Natural killer cell (primary cell): Measurements from ENCODE around the gene DGUOK. TPM values are rescaled to one million over a fixed set of nuclear protein-coding genes. Genes with fewer than 3 reads are reported as not detected.

Experiments used
- ATAC-seq, 3 donors: fragments of 150-1000 bp in 2 of 3; fragments of 200-7000 bp in 1 of 3; cut with Tn5 transposase; 1 replicate in 1 of 3; 2 replicates in 2 of 3; pipeline ENCODE4 v1.10.0; 2021; ENCODE audit warnings: mild to moderate bottlenecking in 2 of 3, moderate library complexity in 2 of 3
- DNase-seq, 2 donors: peaks; one replicate each; pipeline versions ENCODE4 v3.0.0 to v3.0.0-alpha.2; 2013 to 2021; ENCODE audit warnings: mixed read lengths in 1 of 2
- H3K27ac ChIP-seq: one replicate; pipeline ENCODE4 v1.5.1; 2013; ENCODE audit warnings: mild to moderate bottlenecking, low read length
- H3K27me3 ChIP-seq: one replicate; pipeline ENCODE4 v1.6.1; 2013; ENCODE audit warnings: low read length; ENCODE audit not compliant: control insufficient read depth, insufficient read depth
- H3K36me3 ChIP-seq: one replicate; pipeline ENCODE4 v1.6.1; 2013; ENCODE audit warnings: low read length; ENCODE audit not compliant: control insufficient read depth, insufficient read depth
- H3K4me1 ChIP-seq: one replicate; pipeline ENCODE4 v1.6.1; 2013; ENCODE audit warnings: low read length; ENCODE audit not compliant: control insufficient read depth, insufficient read depth
- H3K4me3 ChIP-seq: one replicate; pipeline ENCODE4 v1.5.1; 2013; ENCODE audit warnings: low read length
- H3K9me3 ChIP-seq: one replicate; pipeline ENCODE4 v1.6.1; 2013; ENCODE audit warnings: low read length; ENCODE audit not compliant: control insufficient read depth, insufficient read depth
- H3K27ac Mint-ChIP-seq, 2 donors: one replicate each; pipeline ENCODE4 v1.8.0; 2022; ENCODE audit warnings: mild to moderate bottlenecking in 2 of 2, mixed read lengths in 2 of 2, moderate library complexity in 1 of 2
- H3K27me3 Mint-ChIP-seq, 2 donors: one replicate each; pipeline ENCODE4 v1.8.0; 2022; ENCODE audit warnings: low read depth in 2 of 2, mixed read lengths in 2 of 2
- H3K36me3 Mint-ChIP-seq: one replicate; pipeline ENCODE4 v1.8.0; 2022; ENCODE audit warnings: mixed read lengths
- H3K4me1 Mint-ChIP-seq, 2 donors: one replicate each; pipeline ENCODE4 v1.8.0; 2022; ENCODE audit warnings: mixed read lengths in 2 of 2
- H3K4me3 Mint-ChIP-seq: one replicate; pipeline ENCODE4 v1.8.0; 2022; ENCODE audit warnings: mild to moderate bottlenecking, moderate library complexity, mixed read lengths
- H3K9me3 Mint-ChIP-seq, 2 donors: one replicate each; pipeline ENCODE4 v1.8.0; 2022; ENCODE audit warnings: mixed read lengths in 2 of 2
- CTCF ChIP-seq: fragments of 200-600 bp; IDR thresholded peaks from one replicate; pipeline ENCODE4 v1.8.0; 2022; ENCODE audit warnings: antibody characterized with exemption
- WGBS: methylation state at CpG from one replicate; pipeline ENCODE4 v1.1.7; 2013; ENCODE audit warnings: missing lambda C conversion rate; ENCODE audit not compliant: insufficient coverage; 5-methylcytosine and 5-hydroxymethylcytosine counted together
- intact Hi-C: fragments of 100-400 bp; cut with micrococcal nuclease; formaldehyde crosslinking; loops from one replicate; pipeline ENCODE4 v1.14.2; 2022
- total RNA-seq, 4 donors: library from RNA; stranded (reverse); fragments of 120-200 nt in 1 of 4; gene quantifications; one replicate each; pipeline versions ENCODE4 v1.2.3 to v1.2.4, GENCODE V29; 2013 to 2022

DGUOK gene
- total RNA-seq, 3 donors from 2014 or later (not counting 1 experiment from before 2014, with no cell fraction given), result 47.6 to 56.8 (median 54.8) TPM

GRCh38 chr2:73904952-73905351 lies 21.7 kb upstream of the DGUOK start:
- ATAC-seq, result no peak

GRCh38 chr2:73906847-73907505 lies 19.7 kb upstream of the DGUOK start:
- H3K4me3 ChIP-seq, result no peak overlapping the region
- no peak for TF ChIP-seq CTCF
- ATAC-seq (no peak), DNase-seq (no peak)
- Mint-ChIP-seq H3K4me1 (no peaks in the 10 kb centered on the region), H3K4me3 (no peak overlapping the region), H3K27me3 (peaks cover 0 to 5% of the 10 kb centered on the region in 2 donors), H3K27ac (no peak overlapping the region), H3K9me3 (no peaks in the 10 kb centered on the region), H3K36me3 (no peaks in the 10 kb centered on the region)
- no peaks in the 10 kb centered on the region for H3K9me3 ChIP-seq
- intact Hi-C loops, result no loop called here
- H3K27ac ChIP-seq, result no peak overlapping the region
- WGBS, result 82% methylated on average over 5 of the region's 5 CpGs
- no peaks in the 10 kb centered on the region for H3K36me3 ChIP-seq
- H3K27me3 ChIP-seq, result no peaks in the 10 kb centered on the region
- no peaks in the 10 kb centered on the region for H3K4me1 ChIP-seq

More at GRCh38 chr2:73904952-73905351, 21.7 kb upstream of the DGUOK start:
- no peak overlapping the region for H3K27ac ChIP-seq
- Mint-ChIP-seq H3K4me3 (no peak overlapping the region), H3K27me3 (peaks cover 0 to 10% of the 10 kb centered on the region in 2 donors), H3K27ac (no peak overlapping the region), H3K36me3 (no peaks in the 10 kb centered on the region), H3K9me3 (no peaks in the 10 kb centered on the region), H3K4me1 (no peaks in the 10 kb centered on the region)
- TF ChIP-seq CTCF, result no peak
- H3K27me3 ChIP-seq, result no peaks in the 10 kb centered on the region
- no CpG with 5 or more reads among the region's 1 CpG for WGBS
- no peak for DNase-seq
- H3K4me3 ChIP-seq, result no peak overlapping the region
- intact Hi-C loops, result no loop called here
- no peaks in the 10 kb centered on the region for H3K9me3 ChIP-seq
- H3K36me3 ChIP-seq, result no peaks in the 10 kb centered on the region
- H3K4me1 ChIP-seq, result no peaks in the 10 kb centered on the region

DNA sequence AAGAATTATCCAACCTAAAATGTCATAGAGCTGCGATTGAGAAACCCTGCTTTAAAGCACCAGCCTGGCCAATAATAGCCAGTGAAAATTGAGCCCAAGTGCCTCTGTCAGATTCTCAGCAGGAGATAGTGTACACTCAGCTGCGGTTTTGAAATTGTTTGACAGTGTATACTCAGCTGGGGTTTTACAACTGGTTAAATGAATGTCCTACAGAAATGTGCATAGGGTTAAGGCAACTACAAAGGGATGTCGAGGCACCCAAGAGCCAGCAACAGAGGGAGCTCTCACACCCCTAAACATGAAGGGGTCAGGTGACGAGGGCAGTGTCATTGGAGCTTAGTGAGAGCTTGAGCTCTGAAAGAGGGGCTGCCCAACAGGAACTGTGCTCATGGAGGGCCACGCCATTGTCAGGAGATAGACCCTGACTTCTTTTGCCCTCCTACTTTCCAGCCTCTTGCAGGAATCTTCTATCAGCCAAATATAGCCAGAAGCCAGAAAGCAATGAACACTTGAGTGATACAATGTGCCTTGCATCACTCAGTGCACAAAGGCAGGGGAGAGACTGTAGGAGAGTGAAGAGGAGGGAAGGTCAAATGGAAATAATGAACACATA lies 18.7 kb upstream of the DGUOK start:
- Mint-ChIP-seq H3K36me3 (no peaks in the 10 kb centered on the region), H3K27me3 (no peaks in the 10 kb centered on the region), H3K9me3 (no peaks in the 10 kb centered on the region), H3K4me1 (no peaks in the 10 kb centered on the region), H3K4me3 (no peak overlapping the region), H3K27ac (no peak overlapping the region)
- intact Hi-C loops, result loop anchor here (1.0 kb wide), 1 partner anchor 197 kb away; no protein-coding TSS in a partner anchor
- WGBS, result 56% methylated on average over 5 of the region's 5 CpGs
- TF ChIP-seq CTCF, result no peak
- no peaks in the 10 kb centered on the region for H3K27me3 ChIP-seq
- no peaks in the 10 kb centered on the region for H3K9me3 ChIP-seq
- no peak overlapping the region for H3K27ac ChIP-seq
- DNase-seq, result peak; percentile 24 to 79
- H3K4me1 ChIP-seq, result no peaks in the 10 kb centered on the region
- no peaks in the 10 kb centered on the region for H3K36me3 ChIP-seq
- peak; percentile 52 to 78 (median 76) for ATAC-seq
- no peak overlapping the region for H3K4me3 ChIP-seq
